ENCODE results near the gene HIVEP3. TPM values are rescaled to one million over a fixed set of nuclear protein-coding genes. Genes with fewer than 3 reads are reported as not detected.

The HIVEP3 gene
- total RNA-seq, 1 experiment from 2014 or later, result 1.4 TPM

DNA sequence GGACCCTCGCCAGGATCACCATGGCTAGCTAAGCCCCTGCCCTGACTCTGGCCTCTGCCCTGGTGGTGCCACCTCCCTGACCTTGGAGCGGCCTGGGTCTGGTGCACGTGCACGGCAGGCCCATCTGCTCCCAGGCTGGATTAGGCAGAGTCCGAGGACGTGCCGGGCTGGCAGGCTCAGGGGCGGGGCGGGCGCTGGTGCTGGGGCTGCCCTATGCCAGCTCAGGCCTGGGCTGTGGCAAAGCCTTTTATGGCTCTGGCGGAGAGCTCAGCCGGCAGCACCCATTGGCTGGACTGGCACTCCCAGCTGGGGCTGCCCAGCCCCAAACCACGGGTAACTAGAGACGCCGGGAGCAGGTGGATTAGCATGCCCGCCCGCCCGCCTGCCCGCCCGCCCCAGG lies 417.1 kb downstream of the HIVEP3 start:
- no peak for DNase-seq (ENCODE audit: low read depth)
- in situ Hi-C loops (cut with HindIII; ENCODE audit: low pct_unique_long_range_greater_than_20kb, low sequenced_read_pairs), result no loop called here

DNA sequence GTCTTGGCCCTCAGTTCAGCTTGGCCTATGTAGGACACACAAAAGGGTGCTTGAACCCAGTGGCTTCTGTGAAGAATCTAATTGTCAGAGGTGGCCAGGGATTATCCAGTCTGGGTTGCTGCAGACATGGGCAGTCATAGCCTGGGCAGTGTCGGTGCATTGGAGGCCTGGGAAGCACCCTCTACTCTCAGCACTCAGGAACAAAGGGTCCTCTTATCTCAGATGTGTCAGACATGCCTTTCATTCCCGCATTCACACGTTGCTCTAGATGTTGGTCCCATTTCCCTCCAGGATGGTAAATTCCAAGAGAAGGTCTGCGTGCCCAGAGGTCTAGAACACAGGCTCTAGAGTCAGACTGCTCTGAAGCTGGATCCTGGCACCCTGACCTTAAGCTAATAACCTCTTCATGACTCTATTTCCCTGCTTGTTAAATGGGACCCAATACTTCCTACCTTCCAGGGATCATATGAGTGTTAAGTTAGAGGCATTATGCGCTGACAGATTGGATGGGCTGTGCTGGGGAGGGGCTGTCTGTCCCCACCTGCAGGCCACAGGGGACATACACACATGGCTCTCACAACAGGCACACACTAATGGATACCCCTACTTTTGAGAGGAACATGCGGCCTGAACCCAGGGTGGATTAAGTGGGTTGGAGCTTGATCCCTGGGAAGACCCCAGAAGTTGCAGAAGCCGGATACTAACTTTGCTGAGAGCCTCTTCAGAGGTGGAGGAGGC lies 417.8 kb downstream of the HIVEP3 start:
- DNase-seq (ENCODE audit: low read depth), result no peak
- in situ Hi-C loops (cut with HindIII; ENCODE audit: low pct_unique_long_range_greater_than_20kb, low sequenced_read_pairs), result no loop called here

DNA sequence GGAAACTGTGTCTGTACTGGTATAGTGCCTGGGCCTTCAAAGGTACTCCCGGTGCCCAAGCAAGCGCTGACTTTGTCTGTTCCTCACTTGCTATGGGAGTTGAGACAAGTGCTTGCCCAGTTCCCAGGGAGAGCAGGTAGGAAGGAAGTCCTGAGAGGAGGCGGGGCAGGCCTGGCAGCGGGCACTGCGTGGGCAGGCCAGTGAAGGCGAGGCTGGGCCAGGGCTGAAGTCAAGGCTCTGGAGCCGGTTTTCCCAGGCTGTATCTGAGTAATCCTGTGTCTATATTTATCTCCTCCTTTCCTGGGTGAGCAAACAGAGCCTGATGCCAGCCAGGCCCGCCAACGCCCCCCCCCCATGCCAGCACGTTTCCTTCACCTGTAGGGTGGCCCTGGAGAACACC lies 418.3 kb downstream of the HIVEP3 start:
- DNase-seq (ENCODE audit: low read depth), result no peak
- in situ Hi-C loops (cut with HindIII; ENCODE audit: low pct_unique_long_range_greater_than_20kb, low sequenced_read_pairs), result no loop called here

DNA sequence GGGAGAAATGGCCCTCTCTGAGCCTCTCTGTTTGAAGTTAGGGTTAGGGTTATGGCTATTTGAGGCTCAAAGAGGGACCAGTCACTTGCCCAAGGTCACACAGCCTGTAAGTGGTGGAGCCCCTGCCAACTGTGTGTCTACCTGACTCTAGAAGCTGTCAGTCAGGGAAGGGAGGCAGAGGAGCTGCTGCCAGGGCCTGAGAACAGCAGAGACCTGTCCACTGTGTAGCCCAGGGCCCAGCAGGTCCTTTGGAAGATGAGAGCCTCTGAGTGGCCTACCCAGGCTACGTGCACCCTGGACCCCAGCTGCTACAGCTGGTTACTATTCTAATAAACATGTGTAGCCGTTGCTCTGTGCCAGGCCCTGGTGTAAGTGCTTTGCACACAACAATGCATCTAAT lies 419.1 kb downstream of the HIVEP3 start:
- DNase-seq (ENCODE audit: low read depth), result no peak
- in situ Hi-C loops (cut with HindIII; ENCODE audit: low pct_unique_long_range_greater_than_20kb, low sequenced_read_pairs), result no loop called here

DNA sequence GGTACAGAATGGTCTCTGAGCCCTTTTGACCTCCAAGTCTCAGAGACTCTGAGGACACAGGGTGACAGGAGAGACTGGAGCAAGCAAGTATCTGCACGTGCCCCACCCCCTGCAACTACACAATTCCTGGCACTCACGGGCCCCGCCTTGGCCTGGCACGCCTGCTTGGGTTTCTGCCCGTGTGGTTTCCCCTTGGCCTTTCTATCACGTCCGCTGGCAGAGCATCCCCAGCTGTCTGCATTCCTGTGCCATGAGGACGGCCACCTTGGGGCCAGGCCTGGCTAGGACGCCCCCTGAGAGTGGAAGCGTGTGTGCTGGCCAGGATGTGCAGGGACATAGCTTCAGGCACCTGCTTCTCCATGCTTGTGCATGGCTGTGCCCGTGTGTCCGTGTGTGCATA lies 419.9 kb downstream of the HIVEP3 start:
- peak; percentile 78 for DNase-seq (ENCODE audit: low read depth)

DNA sequence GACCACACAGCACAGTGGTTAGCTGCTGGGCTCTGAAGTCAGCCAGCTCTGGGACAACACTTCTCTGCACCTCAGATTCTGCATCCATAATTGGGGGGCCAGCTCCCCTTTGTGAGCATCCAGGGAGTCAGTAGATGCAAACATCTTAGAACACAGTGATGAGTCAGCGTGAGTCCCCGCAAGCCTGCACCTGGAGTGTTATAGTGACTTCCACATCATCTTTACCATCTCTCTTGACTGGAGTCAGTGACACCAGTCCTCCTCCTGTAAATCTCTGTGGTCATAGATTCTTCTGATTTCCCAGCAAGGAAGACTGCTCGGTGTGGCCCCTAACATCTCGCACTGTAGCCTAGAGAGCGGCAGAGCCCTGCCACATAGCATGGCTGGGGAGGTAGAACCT lies 420.3 kb downstream of the HIVEP3 start:
- in situ Hi-C loops (cut with HindIII; ENCODE audit: low pct_unique_long_range_greater_than_20kb, low sequenced_read_pairs), result no loop called here
- no peak for DNase-seq (ENCODE audit: low read depth)

More for the DNA sequence above, 419.9 kb downstream of the HIVEP3 start:
- in situ Hi-C loops (cut with HindIII; ENCODE audit: low pct_unique_long_range_greater_than_20kb, low sequenced_read_pairs), result no loop called here

DNA sequence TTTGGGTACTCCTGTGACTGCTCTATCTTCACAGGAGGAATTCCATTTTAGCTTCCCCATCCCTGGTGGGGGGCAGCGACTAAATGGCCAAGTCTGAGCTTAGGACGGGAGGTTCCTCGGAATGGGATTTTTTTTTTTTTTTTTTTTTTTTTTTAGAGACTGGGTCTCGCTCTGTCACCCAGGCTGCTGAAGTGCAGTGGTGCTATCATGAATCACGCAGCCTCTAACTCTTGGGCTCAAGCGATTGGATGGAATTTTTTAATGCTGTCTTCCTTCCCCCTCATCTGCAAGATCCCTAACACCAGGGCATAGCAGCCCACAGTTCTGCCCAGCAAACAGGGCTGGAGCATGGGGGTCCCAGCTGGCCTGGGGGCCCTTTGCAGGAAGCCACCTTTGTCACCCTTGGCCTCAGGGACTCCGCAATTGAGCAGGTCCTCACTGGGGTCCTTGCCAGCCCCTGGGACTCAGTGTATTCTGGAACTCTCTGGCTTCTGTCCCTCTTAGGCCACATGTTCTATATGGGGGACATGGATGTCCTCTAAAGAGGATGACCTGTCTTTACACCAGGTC lies 421.2 kb downstream of the HIVEP3 start:
- DNase-seq (ENCODE audit: low read depth), result no peak
- in situ Hi-C loops (cut with HindIII; ENCODE audit: low pct_unique_long_range_greater_than_20kb, low sequenced_read_pairs), result no loop called here

DNA sequence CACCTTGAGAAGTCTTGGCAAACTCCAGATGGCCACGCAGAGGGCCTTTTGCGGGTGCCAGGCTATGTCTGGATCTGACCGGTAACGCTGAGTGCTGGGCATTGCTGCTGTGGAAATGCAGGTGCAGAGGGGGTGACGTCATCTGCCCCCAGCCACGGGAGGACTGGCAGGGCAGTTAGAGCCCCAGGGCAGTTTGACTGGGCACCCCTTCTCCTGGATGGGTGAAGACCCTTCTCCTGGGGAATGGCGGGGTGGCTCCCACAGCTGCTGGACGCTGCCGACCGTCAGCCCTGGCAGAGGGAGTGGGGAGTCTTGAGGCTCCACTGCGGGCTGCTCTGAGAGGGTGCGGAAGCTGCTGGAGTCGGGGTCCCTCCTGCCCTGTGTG lies 421.7 kb downstream of the HIVEP3 start:
- no peak for DNase-seq (ENCODE audit: low read depth)
- in situ Hi-C loops (cut with HindIII; ENCODE audit: low pct_unique_long_range_greater_than_20kb, low sequenced_read_pairs), result no loop called here

DNA sequence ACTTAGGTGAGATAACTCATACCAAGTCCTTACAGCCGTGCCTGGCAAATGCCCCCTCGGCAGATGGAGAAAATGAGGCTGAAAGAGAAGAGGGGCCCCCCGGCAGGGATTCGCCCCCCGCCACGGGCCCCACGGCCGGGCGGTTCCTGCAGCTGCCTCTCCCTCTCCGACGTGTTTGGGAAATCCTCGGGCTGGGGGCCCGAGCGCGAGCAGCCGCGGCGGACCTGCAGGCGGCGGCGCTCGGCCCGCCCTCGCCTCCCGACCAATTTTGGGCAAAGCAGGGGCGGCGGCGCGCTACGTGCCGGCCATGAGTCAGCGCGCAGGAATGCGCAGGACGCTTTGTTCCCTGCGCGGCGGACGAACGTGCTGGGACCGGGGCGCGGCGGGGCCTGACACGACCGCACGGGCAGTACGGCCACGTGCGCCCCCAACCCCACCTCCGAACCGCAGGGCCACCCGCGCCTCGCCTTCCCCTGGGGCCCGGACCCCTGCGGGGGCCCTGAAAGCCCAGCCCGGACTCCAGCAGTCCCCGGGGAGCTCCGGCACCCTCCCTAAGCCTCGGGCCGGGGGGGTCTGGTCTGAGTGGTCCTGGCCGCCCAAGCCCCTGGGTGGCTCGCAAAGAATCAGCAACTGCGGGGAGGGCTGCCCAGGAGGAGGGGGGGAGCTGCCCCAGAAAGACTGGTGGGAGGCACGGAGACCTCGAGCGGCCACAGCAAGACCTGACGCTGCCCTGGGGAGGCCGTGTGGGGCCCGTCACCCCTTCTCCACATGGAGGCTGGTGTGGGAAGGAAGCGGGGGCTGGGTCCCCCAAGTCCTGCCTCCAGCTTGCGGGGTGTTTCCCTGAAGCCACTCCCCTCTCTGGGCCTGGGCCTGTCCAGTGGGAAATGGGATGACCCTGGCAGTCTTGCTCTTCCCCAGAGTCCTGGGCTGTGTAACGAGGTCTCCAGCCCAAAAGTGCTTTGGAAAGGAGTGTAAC lies 422.4 kb downstream of the HIVEP3 start:
- DNase-seq (ENCODE audit: low read depth), result peak; percentile 62
- in situ Hi-C loops (cut with HindIII; ENCODE audit: low pct_unique_long_range_greater_than_20kb, low sequenced_read_pairs), result no loop called here

DNA sequence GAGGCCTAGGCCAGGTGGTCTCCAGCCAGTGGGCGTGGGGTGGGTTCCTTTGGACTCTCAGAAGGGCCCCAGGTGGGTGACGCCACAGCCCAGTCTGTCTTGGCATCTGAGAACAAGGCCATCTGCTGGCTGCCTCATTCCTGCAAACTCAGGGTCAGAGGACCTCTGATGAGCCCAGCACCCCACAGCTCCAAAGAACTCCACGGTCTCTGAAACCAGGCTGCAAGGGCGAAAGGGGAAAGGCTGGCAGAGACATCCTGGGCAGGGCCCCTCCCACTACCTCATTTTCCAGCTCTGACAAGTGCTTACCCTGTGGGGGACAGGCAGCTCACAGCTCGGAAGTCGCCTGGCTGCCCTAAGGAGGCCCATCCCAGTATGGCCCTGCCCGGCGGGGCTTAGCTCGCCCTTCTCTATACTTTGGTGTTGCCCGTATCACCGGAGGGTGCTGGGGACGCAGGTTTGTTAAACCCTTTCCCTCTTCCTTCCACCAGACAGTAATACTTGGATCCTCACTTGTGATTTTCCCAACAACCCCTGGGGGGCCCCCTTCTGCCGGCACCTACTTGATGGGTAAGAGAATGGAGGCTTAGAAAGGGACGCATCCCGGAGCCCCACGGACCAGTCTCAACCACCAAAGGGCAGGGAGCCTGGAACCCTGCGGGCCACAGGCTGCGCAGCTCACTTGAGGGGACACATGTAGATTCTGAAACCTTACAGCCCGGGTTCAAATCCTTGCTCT lies 423.3 kb downstream of the HIVEP3 start:
- peak; percentile 51 for DNase-seq (ENCODE audit: low read depth)
- in situ Hi-C loops (cut with HindIII; ENCODE audit: low pct_unique_long_range_greater_than_20kb, low sequenced_read_pairs), result no loop called here

DNA sequence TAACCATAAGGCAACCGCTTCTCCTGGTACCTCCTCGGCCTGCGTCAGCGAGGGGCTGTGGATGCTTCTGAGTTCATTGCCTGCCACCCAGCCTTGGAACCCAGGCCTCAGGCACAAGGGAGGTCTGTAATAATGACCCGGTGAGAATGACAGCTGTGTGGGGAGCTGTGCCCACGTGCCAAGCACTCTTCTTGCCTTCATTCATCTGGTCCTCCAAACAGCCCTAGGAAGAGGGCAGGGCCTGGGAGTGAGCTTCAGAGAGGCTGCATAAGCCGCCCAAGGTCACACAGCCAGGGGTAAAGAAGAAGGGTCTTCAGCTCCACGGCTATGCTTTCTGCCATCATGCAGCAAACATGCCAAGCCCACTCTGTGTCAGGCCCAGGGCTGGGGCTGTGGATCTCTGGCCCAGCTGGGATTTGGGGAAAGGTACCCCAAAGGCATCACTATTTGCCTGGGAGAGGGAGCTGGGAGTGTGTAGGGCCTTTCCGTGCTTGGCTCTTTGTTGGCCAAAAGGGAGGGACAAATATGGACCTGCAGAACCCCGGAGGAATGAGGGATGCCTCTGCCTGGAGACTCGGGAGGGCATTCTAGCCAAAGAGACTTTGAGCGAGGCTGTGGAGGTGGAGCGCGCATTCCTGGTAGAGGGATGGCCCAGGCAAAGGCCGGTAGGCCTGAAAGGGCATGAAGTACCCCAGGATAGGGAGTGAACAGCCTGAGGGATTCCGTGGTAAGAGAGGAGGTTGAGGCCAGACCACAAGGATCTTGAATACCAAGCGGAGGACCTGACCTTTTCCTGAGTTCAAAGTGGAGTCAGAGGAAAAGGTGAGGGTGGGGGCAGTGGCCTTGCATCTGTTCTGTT lies 424.1 kb downstream of the HIVEP3 start:
- in situ Hi-C loops (cut with HindIII; ENCODE audit: low pct_unique_long_range_greater_than_20kb, low sequenced_read_pairs), result no loop called here
- DNase-seq (ENCODE audit: low read depth), result no peak

DNA sequence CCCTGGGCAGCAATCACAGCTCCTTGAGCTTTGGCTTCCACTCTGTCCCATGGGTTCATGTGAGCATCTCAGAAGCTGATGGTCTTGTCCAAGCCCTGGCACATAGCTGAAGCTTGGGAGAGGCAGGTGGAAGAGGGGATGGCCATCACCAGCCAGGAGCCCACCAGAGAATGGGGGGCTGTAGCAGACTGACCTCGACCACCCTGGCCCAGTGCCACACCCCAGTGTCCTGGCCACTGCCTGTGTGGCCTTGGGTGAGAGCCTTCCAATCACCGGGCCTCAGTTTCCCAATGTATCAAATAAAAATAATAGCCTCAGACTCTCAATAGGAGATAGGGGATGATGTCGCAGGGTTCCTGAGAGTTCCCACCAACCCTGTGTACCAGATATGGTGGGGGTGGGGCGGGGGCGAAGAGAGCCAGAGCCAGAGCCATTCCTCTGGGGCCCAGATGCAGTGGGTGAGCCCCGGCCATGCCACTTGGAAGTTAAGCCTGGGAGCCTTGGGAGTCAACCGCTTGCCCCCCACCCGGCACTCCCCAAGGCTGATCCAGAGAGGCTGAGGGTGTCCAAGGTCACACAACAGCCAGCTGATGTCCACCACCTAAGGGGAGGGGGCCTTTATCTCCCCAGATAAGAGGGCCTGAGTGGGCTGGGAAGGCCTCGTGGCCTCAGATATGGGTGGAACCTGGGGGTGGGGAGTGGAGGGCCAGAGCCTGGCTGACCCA lies 424.9 kb downstream of the HIVEP3 start:
- DNase-seq (ENCODE audit: low read depth), result no peak
- in situ Hi-C loops (cut with HindIII; ENCODE audit: low pct_unique_long_range_greater_than_20kb, low sequenced_read_pairs), result no loop called here

DNA sequence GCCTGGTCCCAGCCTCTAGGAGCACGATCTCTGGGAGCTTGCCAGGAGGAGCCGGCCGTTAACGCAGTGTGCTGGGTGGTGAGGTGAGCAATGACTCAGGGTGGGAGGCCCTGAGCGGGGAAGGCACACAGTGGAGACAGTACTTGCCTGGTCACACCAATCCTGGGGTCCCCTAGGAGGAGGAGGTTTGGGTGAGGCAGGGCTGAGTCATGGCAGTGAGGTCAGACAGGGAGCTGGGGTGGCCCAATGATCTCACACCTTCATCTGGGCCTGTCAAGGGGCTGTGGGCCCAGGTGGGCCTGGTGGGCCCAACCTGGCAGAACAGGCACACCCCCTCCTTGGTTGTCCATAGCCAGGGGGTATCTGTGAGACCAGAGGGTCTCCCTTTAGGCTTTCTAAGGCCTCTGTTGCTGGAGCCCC lies 425.6 kb downstream of the HIVEP3 start:
- DNase-seq (ENCODE audit: low read depth), result peak; percentile 81
- in situ Hi-C loops (cut with HindIII; ENCODE audit: low pct_unique_long_range_greater_than_20kb, low sequenced_read_pairs), result no loop called here

DNA sequence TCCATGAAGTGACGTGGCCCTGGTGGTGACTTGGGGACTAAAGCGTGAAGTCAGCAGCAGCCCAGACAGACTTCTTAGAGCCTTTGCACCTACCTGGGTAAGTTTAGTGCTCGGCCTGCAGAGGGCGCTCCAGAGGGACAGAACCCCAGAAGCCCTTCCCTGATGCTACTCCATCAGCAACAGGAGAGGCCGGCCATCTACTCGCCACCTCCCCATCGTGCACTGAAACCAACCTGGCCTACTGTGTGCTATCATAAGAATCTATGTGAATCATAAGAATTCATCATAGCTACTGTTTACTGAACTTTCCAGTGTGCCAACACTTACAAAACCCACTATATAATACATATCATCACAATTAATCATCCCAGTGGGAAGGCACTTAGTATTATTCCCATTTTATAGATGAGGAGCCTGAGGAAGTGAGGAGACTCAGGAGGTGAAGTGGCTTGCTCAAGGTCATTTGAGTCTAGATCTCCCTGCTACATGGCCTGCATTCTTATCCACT lies 426.3 kb downstream of the HIVEP3 start:
- DNase-seq (ENCODE audit: low read depth), result no peak
- in situ Hi-C loops (cut with HindIII; ENCODE audit: low pct_unique_long_range_greater_than_20kb, low sequenced_read_pairs), result no loop called here

DNA sequence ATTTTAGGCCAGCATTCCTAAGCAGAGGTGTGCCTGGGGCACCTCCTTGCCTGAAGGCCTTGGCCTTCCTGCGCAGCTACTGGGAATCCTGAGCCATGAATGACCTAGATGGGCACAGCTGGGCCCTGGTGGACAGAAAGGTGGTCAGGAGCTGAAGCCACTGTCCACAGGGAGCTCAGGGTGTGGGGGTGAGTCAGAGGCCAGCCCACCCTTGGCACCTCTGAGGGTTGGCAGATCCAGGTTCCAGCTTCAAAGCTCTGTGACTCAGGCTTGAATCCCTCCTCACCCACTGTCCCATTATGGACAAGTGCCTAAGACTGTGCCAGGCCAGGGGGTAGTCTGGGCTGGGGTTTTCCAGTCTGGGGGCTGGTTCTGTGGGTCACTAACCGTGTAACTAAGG lies 427.8 kb downstream of the HIVEP3 start:
- DNase-seq (ENCODE audit: low read depth), result no peak
- in situ Hi-C loops (cut with HindIII; ENCODE audit: low pct_unique_long_range_greater_than_20kb, low sequenced_read_pairs), result no loop called here

DNA sequence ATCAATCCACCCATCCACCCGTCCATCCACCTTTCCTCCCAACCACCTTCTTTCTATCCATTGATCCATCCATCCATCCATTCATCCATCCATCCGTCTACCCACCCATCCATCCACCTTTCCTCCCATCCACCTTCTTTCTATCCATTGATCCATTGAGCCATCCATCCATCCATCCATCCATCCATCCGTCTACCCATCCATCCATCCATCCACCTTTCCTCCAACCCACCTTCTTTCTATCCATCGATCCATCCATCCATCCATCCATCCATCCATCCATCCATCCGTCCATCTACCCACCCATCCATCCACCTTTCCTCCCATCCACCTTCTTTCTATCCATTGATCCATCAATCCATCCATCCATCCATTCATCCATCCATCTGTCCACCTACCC lies 429.2 kb downstream of the HIVEP3 start:
- DNase-seq (ENCODE audit: low read depth), result no peak
- in situ Hi-C loops (cut with HindIII; ENCODE audit: low pct_unique_long_range_greater_than_20kb, low sequenced_read_pairs), result no loop called here
